Astrocyte (in vitro differentiated cells and primary cell): Measurements from ENCODE around the gene GAD1. TPM values are rescaled to one million over a fixed set of nuclear protein-coding genes. Genes with fewer than 3 reads are reported as not detected.
A peak's percentile ranks its signal among the peaks of the same experiment; 100 is the strongest.

Source experiments
- DNase-seq: peaks from one replicate; pipeline ENCODE4 v3.0.0-alpha.2; 2010; ENCODE audit warnings: low read depth
- FAIRE-seq: peaks from 2 replicates; lab custom pipeline; 2011; peaks lifted over from hg19 to GRCh38; lab: Jason Lieb, UNC
- H2AFZ ChIP-seq: 2 replicates; pipeline ENCODE4 v1.6.0; 2012; ENCODE audit warnings: low read depth, low read length, inconsistent platforms
- H3K27ac ChIP-seq: 2 replicates; pipeline ENCODE4 v1.5.1; 2011; ENCODE audit warnings: low read depth, low read length, inconsistent platforms
- H3K27me3 ChIP-seq: 2 replicates; pipeline ENCODE4 v1.6.0; 2011; ENCODE audit warnings: low read length, inconsistent platforms; ENCODE audit not compliant: insufficient read depth
- H3K36me3 ChIP-seq: 2 replicates; pipeline ENCODE4 v1.5.1; 2011; ENCODE audit warnings: low read length, inconsistent platforms; ENCODE audit not compliant: insufficient read depth
- H3K4me1 ChIP-seq: 2 replicates; pipeline ENCODE4 v1.5.1; 2011; ENCODE audit warnings: low read length, inconsistent platforms; ENCODE audit not compliant: insufficient read depth
- H3K4me2 ChIP-seq: 2 replicates; pipeline ENCODE4 v1.6.0; 2012; ENCODE audit warnings: low read length, inconsistent platforms
- H3K4me3 ChIP-seq: 2 replicates; pipeline ENCODE4 v1.5.1; 2011; ENCODE audit warnings: low read depth, mild to moderate bottlenecking, low read length, inconsistent platforms; ENCODE audit not compliant: insufficient read depth
- H3K79me2 ChIP-seq: 2 replicates; pipeline ENCODE4 v1.6.0; 2012; ENCODE audit warnings: mild to moderate bottlenecking, low read length, inconsistent platforms; ENCODE audit not compliant: insufficient read depth
- H3K9ac ChIP-seq: 2 replicates; pipeline ENCODE4 v1.6.0; 2012; ENCODE audit warnings: mild to moderate bottlenecking, low read length, inconsistent platforms
- H3K9me3 ChIP-seq: 2 replicates; pipeline ENCODE4 v1.5.1; 2012; ENCODE audit warnings: low read depth, mild to moderate bottlenecking, low read length, inconsistent platforms; ENCODE audit not compliant: insufficient read depth
- H4K20me1 ChIP-seq: 2 replicates; pipeline ENCODE4 v1.6.0; 2012; ENCODE audit warnings: low read length, inconsistent platforms; ENCODE audit not compliant: insufficient read depth
- H3K27ac Mint-ChIP-seq: one replicate; pipeline ENCODE4 v1.8.0; 2021; ENCODE audit warnings: mild to moderate bottlenecking, mixed read lengths; ENCODE audit not compliant: unreplicated experiment
- H3K27me3 Mint-ChIP-seq: one replicate; pipeline ENCODE4 v1.8.0; 2021; ENCODE audit warnings: low read depth, mixed read lengths; ENCODE audit not compliant: unreplicated experiment
- H3K36me3 Mint-ChIP-seq: one replicate; pipeline ENCODE4 v1.8.0; 2021; ENCODE audit warnings: low read depth, mixed read lengths; ENCODE audit not compliant: unreplicated experiment
- H3K4me1 Mint-ChIP-seq: one replicate; pipeline ENCODE4 v1.8.0; 2021; ENCODE audit warnings: low read depth, mixed read lengths; ENCODE audit not compliant: unreplicated experiment
- H3K4me3 Mint-ChIP-seq: one replicate; pipeline ENCODE4 v1.8.0; 2021; ENCODE audit warnings: mild to moderate bottlenecking, moderate library complexity, mixed read lengths; ENCODE audit not compliant: unreplicated experiment
- H3K9me3 Mint-ChIP-seq: one replicate; pipeline ENCODE4 v1.8.0; 2021; ENCODE audit warnings: mild to moderate bottlenecking, mixed read lengths; ENCODE audit not compliant: unreplicated experiment
- EZH2 ChIP-seq: IDR thresholded peaks from 2 replicates; pipeline ENCODE4 v1.6.1; 2012; ENCODE audit warnings: mild to moderate bottlenecking, low read length, inconsistent platforms; ENCODE audit not compliant: insufficient read depth
- total RNA-seq: library from RNA; stranded (reverse); gene quantifications from 2 replicates; pipeline ENCODE4 v1.2.1, GENCODE V29; 2021
- TF ChIP-seq, protein P1 (sequence below): IDR thresholded peaks from 2 replicates; pipeline ENCODE4 v1.5.1; 2011; ENCODE audit warnings: low read depth, mild to moderate bottlenecking, inconsistent platforms, low read length, moderate library complexity; ENCODE audit not compliant: insufficient read depth

The GAD1 gene
- total RNA-seq, 1 donor from 2014 or later: 4.5 TPM

GRCh38 chr2:170878505-170878904 is 61.8 kb downstream of the GAD1 start:
- peak overlapping the region; percentile 28 for H3K4me2 ChIP-seq
- H3K27ac Mint-ChIP-seq: no peak overlapping the region
- H3K4me3 ChIP-seq: no peak overlapping the region
- H3K9me3 Mint-ChIP-seq: peaks cover 3% of the 10 kb centered on the region
- H3K27me3 Mint-ChIP-seq: peaks cover 23% of the 10 kb centered on the region
- H3K4me3 Mint-ChIP-seq: no peak overlapping the region
- H4K20me1 ChIP-seq: no peaks in the 10 kb centered on the region
- H3K4me1 Mint-ChIP-seq: no peaks in the 10 kb centered on the region
- no peaks in the 10 kb centered on the region for H3K27me3 ChIP-seq
- H3K79me2 ChIP-seq: no peaks in the 10 kb centered on the region
- FAIRE-seq (no peak), DNase-seq (no peak)
- H3K27ac ChIP-seq: no peak overlapping the region
- H3K36me3 ChIP-seq: no peaks in the 10 kb centered on the region
- H3K4me1 ChIP-seq: peaks cover 7% of the 10 kb centered on the region
- no peaks in the 10 kb centered on the region for H3K9me3 ChIP-seq
- TF ChIP-seq, protein P1, sequence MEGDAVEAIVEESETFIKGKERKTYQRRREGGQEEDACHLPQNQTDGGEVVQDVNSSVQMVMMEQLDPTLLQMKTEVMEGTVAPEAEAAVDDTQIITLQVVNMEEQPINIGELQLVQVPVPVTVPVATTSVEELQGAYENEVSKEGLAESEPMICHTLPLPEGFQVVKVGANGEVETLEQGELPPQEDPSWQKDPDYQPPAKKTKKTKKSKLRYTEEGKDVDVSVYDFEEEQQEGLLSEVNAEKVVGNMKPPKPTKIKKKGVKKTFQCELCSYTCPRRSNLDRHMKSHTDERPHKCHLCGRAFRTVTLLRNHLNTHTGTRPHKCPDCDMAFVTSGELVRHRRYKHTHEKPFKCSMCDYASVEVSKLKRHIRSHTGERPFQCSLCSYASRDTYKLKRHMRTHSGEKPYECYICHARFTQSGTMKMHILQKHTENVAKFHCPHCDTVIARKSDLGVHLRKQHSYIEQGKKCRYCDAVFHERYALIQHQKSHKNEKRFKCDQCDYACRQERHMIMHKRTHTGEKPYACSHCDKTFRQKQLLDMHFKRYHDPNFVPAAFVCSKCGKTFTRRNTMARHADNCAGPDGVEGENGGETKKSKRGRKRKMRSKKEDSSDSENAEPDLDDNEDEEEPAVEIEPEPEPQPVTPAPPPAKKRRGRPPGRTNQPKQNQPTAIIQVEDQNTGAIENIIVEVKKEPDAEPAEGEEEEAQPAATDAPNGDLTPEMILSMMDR: no peak
- TF ChIP-seq EZH2: no peak
- H3K9ac ChIP-seq: no peak overlapping the region
- no peak overlapping the region for H2AFZ ChIP-seq
- no peaks in the 10 kb centered on the region for H3K36me3 Mint-ChIP-seq

DNA sequence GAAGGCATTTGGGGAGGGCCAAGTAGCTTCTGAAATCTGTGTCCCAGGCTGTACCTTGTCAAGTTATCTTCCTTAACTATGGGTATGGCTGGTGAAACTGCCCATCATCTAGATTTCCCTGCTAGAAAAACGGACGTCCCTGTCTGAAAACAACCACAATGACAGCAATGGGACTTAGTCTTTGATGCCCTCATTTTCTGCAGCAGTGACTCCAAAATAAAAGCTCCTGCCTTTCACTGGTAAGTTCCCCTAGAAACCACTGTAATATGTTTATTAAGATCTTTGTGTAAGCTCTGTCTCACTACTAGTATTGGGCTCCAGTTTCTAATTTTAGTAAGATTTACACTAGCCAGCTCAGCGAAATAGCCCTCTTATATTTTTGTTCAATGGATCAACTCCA is 65.2 kb downstream of the GAD1 start:
- Mint-ChIP-seq H3K27me3 (peaks cover 9% of the 10 kb centered on the region), H3K4me3 (no peak overlapping the region), H3K36me3 (no peaks in the 10 kb centered on the region), H3K4me1 (peaks cover 15% of the 10 kb centered on the region), H3K27ac (no peak overlapping the region), H3K9me3 (peaks cover 6% of the 10 kb centered on the region)
- no peak for TF ChIP-seq EZH2
- TF ChIP-seq, protein P1: no peak
- no peak for DNase-seq
- Histone ChIP-seq H4K20me1 (no peaks in the 10 kb centered on the region), H3K4me2 (no peak overlapping the region), H3K79me2 (no peaks in the 10 kb centered on the region), H3K36me3 (no peaks in the 10 kb centered on the region), H3K4me3 (no peak overlapping the region), H3K27me3 (no peaks in the 10 kb centered on the region), H3K27ac (no peak overlapping the region), H3K9ac (no peak overlapping the region), H3K9me3 (no peaks in the 10 kb centered on the region), H2AFZ (no peak overlapping the region), H3K4me1 (peaks cover 19% of the 10 kb centered on the region)
- no peak for FAIRE-seq

DNA sequence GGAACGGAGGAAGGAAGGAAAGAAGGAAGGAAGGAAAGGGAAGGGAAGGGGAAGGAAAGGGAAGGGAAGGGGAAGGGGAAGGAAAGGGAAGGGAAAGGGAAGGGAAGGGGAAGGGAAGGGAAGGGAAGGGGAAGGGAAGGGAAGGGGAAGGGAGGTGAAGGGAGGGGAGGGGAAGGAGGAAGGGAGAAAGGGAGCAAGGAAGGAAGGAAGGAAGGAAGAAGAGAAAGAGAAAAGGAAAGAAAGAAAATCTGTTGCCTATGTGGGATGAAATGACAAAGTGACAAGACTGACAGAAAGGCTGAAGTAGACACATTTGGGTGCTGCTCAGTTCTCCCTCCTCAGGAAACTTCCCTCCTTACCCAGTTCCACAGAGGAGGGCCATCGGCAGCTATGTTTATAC is 66.1 kb downstream of the GAD1 start:
- no peaks in the 10 kb centered on the region for H3K36me3 Mint-ChIP-seq
- peaks cover 6% of the 10 kb centered on the region for H3K9me3 Mint-ChIP-seq
- peaks cover 7% of the 10 kb centered on the region for H3K27me3 Mint-ChIP-seq
- H3K9ac ChIP-seq: no peak overlapping the region
- H3K79me2 ChIP-seq: no peaks in the 10 kb centered on the region
- no peak overlapping the region for H2AFZ ChIP-seq
- no peak overlapping the region for H3K27ac ChIP-seq
- no peak overlapping the region for H3K27ac Mint-ChIP-seq
- no peaks in the 10 kb centered on the region for H4K20me1 ChIP-seq
- no peak overlapping the region for H3K4me3 Mint-ChIP-seq
- H3K27me3 ChIP-seq: no peaks in the 10 kb centered on the region
- H3K4me3 ChIP-seq: no peak overlapping the region
- H3K9me3 ChIP-seq: no peaks in the 10 kb centered on the region
- peaks cover 15% of the 10 kb centered on the region for H3K4me1 Mint-ChIP-seq
- H3K36me3 ChIP-seq: no peaks in the 10 kb centered on the region
- TF ChIP-seq, protein P1: no peak
- TF ChIP-seq EZH2: no peak
- peaks cover 19% of the 10 kb centered on the region for H3K4me1 ChIP-seq
- DNase-seq (no peak), FAIRE-seq (no peak)
- no peak overlapping the region for H3K4me2 ChIP-seq
